Stimulated activated CD8-positive, alpha-beta memory T cell treated with anti-CD3 and anti-CD28 coated beads, Interleukin-15, amount 100 ng/mL, for 24 hours (primary cell): ENCODE results near the gene RBMS1.

Source experiments
- DNase-seq: peaks from one replicate; pipeline ENCODE4 v3.0.0-alpha.2; 2020; ENCODE audit warnings: low read depth

Gene RBMS1

DNA sequence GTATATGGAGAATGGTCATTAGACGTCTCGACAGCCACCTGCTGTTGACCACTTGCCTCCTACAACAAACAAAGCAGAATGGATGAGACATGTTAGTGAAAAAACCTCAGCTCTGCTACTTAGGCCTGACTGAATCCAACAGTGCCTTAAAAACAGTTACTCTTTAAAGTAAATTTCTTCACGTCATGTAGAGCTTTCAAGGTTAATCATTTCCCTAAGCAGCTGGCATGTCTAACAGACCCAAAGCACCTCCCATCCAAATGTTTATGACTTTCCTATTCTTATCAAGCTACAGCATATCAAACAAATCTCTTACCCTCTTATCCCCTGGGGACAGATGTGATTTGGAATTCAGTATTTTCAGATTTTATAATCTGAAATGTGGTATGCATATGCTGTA, 218.0 kb downstream of the RBMS1 start:
- DNase-seq, result no peak

DNA sequence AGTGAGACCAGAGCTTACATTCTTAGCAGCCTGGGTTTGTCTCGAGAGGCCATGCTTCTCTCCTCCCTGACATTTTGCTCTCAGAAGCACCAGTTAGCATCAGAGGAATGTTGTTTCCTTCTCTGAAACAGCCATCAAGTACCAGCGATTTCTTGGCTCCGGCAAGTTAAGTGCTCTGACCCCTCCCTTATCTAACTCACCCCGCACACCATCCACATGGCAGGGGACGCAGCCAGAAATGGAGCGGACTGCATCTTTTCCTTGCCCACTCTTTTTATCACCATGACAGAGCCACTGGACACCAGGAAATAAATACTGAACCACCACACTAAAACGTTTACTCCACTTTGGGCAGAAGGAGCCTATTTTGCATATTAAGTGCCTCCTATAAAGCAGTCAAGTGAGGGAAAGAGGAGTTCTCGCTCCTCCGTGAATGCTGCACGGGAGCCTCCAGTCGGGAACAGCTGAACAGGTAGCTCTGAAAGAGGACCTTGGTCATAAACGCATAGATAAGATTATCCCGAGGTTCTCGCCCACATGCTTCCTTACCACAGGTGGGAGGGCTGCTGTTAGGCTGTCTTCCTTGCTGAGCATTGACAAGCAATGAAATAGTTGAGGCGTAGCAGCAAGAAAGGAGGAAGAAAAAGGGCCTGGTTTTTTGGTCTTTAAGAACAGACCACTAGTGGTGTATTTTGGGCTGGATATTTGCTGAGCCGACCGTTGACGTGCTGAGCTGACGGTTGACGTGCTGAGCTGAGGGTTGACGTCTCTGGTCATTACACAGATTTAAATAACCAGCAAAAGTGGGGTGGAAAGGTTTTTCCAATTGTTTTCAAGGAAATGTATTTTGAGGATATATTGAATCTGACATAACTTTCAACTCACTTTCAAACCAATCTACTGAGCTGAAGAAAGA, 222.2 kb downstream of the RBMS1 start:
- no peak for DNase-seq

DNA sequence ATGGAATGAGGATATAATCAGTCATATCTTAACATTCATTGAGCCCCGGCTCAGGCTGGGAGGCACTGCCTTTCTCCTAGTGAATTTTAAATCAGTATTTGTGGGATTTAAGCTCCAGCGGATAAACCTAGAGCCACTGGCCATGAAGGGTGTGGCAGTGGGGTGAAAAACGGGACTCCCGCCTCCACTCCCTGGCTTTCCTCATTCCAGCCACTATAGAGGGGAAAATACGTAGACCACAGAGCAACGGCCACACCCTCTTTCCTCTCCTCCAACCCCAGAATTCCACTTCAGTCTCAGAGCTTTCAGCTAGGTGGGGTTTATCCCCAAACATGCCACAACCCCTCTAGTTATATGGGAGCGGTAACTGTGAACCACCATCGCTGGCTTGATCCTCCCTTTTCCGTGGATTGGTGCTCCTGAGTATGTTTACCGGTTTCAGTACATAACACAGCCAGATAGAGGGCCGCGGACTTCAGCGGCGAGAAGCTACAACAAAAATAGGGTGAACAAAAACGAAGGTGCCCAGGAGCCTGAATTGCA, 223.0 kb downstream of the RBMS1 start:
- DNase-seq, result no peak

DNA sequence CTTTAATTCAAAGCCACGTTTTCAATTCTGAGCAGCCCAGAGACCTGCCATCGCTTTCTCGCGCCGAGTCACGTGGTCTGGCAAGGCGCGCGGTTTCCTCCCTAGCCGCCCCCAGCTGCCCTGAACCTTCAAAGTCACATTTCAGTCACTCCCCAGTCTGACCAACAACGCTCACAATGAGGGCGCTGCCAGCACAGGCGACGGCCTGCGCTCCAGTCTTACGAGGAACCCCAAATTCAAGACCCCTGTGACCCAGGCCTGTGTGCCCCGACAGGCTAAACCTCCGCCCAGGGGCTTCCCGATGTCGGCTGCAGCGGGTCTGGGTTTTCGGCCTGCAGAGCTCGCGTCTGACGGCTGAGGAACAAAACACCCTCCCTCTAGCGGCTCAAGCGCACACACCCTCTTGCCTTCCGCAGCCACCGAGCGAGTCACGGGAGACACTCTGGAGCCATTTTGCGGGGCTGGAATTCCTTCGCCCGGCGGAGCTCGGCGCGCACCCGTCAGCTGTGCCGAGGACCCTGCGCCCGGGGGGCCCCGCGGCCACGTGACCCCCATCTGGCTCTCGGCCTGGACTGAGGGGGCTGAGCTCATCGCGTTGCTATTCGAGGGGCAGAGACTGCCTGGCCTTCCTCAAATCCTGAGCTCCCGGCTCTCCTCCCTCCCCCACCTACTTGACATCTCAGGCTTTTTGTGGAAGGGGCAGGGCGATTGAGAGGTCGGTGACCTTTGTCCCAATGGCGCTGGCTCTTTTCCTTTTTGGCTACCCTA, 223.6 kb downstream of the RBMS1 start:
- DNase-seq, result peak; percentile 21

DNA sequence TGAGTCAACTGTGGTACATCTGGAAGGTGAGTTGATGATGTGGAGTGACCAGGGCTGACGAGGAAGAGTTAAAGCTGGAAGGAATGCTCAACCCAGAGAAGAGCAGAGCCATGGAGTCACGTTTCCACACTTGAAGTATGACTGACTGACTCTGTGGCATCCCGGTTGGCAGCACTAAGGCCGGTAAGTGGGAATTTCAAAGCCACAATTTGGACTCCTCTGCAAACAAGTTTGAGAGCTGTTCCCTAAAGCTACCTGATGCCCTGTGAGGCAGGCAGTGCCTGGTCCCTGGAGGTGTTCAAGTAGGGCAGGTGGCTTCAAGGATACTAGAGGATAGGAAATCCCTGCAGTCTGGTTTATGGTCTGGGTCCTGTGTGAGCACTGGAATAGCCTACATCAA, 224.2 kb downstream of the RBMS1 start:
- no peak for DNase-seq

DNA sequence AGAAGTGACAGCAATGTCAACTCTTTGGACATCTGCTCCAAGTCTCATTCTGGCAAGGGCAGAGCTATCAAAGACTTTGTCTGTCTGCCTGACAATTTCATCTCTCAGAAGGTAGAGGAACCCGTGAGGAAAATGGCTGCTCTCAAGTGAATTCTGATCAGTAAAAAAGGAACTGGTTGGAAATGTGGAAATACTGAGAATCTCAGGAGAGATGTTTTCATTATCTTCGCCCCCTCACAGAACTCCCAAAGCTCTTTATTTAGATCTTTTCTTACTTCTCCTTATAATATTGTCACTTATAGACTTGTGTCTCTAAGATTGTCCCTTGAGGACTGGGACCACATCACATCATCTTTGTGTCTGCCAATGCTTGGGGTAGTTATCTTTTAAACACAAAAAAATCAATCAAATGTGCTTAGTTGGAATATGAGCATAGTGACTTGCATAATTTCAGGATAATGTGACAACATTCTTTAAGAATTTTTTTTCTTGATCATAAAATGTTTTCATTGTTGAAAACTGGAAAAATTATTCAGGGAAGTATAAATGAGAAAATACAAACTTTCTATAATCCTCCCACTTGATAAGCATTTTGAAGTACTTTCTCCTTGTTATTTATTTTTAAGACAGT, 225.3 kb downstream of the RBMS1 start:
- no peak for DNase-seq

DNA sequence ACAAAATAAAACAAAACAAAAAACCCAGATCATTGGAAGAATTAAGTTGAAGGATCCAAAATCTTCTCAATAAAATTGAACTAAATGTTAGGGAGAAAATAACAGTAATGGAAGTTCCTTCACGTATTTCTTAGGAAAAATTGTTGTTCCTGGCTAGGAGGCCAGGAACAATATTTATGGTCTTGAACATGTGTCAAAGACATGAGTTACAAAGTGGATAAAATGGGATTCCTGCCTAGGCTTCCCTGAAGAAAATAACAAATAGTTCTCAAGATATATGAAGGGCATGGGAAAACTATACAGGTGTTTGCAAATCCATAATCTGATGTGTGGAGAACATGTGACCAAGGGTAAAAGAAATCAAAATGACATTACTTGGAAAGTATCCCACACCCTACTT, 225.9 kb downstream of the RBMS1 start:
- DNase-seq, result no peak

DNA sequence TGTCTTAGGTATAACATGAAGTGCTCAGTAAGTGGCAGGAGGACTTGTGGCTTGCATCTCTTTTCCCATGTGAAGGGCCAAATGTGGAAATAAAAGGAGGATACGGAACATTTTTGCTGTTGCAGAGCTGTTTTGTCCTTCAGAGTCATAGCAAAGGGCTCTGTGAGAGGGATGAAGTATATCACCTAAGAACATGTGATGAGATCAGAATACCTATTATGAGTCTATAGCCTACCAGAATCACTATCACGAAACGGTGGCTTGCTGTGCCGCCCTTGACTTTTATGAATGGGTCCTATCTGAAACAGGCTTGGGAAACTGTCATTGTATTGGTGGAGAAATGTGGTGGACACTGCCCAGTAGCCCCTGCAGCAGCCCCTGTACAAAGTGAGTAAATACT, 226.6 kb downstream of the RBMS1 start:
- DNase-seq, result no peak

DNA sequence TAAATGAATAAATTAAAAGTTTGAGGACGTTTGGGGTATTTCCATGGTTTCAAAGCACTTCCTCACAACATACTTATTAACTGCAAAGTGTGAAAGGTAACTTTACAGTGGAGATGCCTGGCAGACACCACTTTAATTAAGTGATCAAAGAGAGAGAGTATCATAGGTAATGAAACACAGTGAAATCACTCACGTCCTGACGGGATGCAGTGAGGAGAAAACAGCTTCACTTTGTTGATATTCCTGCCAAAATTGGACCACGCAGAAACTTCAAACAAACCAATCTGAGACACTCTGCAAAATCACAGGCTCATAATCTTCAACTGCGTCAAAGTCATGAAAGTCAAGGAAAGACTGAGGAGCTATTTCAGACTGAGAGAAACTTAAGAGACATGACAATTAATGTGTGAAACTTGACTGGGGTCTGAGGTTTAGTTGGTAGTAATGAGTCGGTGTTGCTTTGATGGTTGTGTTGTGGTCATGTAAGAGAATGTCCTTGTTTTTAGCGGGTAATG, 227.5 kb downstream of the RBMS1 start:
- DNase-seq, result no peak

DNA sequence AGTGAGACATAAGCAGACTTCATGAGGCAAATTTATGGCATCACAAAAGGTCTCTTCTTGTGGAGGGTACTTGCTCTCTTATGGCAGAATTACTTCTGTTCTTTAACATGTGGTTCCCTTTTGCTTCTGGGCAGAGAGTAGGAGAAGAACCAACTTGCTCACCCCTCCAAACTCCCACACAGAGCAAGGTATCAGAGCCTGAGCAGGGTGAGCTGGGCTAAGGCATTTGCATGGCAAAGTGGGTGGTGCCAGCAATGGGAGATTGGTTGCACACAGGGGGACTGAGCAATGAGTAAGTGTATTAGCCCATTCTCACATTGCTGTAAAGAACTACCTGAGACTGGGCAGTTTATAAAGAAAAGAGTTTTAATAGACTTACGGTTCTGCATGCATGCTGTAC, 229.3 kb downstream of the RBMS1 start:
- DNase-seq, result no peak

DNA sequence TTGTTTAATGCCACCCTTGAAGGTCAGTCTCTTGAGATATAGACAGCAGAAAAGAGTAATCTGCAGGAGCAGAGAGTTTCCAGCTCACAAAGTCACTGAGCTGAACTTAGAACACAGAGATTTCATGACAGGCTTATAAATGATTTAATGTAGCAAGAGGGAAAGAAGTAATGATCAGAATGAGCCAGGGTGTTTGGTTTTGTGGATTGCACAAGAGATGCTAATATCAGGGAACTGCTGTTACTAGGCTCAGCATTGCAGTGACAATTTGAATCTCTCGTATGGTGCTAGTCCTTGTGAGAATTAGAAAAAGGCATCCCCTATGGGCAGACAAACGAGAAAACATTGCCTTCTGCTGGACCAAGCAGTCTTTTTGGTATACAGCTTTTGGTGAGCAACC, 231.9 kb downstream of the RBMS1 start:
- DNase-seq, result no peak

DNA sequence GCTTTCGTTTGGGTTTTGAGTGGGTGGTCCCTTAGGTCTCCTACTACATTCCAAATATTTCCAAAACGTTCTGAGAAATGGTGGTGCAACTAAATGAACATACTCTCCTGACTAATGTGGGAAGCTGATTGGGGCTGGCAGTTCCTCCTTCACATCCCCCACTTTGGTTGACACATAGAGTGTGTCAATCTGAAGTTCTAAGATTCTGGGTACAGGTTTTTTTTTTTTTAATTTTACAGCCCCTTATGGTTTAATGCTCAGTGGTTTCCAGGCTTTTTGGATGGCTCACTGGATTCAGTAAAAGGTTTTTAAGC, 235.2 kb downstream of the RBMS1 start:
- DNase-seq, result no peak

DNA sequence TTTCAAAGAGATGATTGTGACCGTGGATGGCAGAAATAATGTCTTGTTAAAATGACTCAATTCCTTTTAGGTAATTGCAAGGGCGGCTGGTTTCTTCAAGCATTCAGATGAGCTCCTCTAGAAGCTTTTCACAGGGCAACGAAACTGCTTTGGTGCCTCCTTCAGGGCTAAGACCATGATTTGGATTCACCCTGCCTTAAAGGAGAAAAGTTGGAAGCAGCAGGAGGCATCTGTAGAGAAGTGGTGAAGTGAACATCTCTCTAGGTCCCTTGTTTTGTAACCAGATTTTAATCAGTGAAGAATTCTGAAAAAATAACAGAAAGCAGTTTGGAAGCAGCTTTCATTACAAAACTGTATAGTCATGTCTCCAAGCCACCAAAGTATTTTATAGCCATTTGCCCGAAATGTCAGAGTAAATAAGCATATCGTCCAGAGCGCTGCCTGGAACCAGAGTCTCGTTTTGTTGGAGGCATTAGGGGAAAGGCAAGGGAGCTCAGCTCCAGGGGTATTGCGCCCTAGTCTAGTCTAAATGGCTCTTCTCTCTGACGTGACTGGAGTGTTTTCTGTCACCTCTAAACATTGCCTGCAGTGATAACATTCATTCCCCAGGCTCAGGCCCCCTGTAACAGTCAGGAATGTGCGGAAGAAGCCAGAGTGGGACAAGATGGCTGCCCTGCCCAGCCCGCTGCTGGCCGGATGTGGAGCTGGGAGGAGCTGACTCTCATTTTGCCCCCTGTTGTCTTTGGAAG, 235.7 kb downstream of the RBMS1 start:
- no peak for DNase-seq

DNA sequence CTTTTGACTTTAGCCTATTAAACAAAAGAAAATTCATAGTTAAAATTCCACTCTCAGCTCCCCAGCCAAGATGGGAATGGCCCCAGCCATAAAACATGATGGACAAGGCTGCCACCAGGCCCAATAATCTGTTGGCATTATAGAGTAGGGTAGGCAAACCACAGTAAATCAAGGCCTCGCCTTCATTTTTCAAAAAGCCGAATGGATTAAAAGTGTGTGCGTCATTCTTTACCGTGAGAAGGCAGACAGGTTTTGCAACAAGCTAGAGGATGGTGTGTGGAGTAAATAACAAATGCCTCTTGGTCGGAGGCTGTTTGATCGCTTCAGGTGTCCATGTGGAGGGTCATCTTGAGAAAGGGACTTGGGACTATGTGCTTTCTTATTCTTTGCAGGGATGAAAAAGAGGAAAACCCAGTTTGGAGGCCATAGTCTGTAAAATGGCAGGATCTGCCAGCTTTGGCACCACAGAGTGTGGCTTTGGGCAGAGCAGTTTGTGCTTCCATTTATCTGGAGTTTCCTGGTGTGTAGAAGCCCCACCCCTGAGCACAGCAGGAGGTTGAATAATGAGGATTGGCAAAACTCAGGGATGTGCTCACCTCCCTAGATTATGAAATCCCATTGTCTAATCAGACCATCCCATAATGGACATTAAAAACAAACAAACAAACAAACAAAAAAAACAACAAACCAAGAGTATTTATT, 236.4 kb downstream of the RBMS1 start:
- no peak for DNase-seq

DNA sequence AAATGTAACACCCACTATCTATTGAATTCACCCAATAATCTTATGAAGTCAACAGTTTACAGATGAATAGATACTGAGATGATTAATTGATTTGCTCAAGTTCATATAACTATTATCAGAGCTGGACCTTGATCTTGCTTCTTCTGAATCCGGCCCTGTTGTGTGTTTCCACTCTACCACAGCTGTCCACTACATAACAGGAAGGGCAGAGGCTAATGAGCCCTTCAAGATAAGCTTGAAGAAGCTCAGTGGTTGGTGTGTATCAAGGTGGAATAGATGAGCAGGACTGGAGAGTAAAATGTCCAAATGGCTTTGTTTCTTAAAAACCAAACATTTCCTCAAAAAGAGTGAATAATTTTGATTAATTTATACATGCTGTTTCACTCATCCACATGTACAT, 237.1 kb downstream of the RBMS1 start:
- DNase-seq, result no peak

DNA sequence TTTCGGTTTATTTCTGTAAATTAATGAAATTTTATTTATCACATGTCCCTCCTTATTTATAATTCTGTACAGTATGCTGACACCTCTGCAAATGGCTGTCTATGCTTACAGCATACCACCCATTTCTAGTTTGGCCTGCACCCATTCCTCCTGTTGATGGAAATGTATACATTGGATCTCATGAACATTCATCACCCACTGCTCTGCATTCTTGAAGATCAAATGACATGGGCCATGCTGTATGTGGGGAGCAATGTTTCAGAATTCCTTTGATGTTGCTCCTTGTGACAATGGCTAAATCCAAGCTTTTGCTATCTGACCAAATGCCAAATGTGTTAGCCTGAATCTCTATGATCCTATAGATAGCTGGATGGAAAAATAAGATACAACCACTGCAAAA, 238.2 kb downstream of the RBMS1 start:
- DNase-seq, result no peak

DNA sequence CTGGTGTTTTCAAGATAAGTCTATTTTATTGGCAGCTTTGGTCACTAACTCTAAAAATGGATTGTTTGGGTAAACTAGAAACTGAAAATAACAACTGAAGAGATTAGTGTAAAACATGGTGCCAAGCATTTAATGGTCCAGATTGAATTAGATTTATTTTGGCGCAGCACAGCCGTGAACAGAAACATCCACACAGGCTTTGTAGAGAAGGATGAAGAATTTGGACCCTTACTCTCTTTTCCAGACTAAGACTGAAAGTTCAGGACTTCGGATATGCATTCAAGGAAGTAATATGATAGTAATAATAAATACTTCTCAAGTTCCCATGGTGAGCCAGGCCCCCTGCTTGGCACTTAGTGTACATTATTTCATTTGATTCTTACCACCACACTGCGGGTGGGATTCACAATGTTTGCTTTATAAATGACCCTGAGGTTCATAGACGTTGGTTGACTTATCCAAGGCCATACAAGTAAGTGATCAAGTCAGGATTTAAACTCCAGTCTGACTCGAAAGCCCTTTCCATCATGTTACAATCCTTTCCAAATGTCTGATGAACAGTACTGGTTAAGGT, 239.3 kb downstream of the RBMS1 start:
- no peak for DNase-seq

DNA sequence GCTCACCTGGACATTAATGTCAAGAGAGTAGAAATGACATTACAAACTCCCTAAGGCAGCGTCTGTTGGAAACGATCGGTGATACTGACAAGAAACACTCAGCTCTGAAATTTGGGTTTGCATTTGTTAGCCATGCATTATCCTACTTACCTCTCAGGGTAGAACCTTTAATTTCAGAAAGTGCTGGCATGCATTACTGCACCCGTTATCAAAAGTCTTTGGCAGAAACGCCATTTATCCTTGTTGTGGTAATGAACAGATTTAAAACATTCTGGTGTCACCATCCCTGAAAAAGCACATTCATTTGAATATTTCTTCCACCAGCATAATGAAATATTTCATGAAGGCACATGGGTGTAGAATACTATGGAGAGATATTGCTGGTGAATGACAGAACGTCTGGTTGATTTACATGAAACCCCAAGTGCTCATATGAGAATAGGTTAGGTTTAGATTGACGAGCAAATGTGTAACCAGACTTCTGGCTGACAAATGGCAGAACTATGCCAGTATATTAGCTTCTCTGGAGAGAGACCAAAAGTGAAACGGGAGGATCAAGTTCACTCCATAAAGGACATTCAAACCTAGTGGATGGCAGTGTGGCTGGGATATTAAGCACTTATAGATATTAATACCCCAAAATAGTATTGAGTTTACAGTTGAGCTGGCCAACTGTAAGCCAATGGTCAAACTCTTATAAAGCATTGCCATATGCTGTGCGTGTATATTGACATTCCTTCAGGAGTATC, 240.0 kb downstream of the RBMS1 start:
- no peak for DNase-seq

DNA sequence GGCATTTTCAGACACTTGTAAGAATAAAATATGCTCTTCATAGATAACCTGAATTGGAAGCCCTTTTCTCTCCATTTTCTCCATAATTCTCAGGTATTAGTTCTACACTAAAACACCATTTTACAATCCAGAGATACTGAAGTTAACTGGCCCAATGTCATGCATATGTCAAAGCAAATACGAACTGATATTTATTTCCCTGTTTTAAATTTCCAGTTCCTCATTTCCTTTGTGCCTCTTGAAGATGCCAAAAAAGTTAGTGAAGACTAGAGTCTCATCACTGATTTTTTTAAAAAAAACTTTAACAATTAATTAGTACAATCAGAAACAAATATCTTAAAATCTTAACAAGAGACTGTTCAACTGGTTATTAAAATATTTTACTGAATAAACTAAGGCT, 240.7 kb downstream of the RBMS1 start:
- no peak for DNase-seq

DNA sequence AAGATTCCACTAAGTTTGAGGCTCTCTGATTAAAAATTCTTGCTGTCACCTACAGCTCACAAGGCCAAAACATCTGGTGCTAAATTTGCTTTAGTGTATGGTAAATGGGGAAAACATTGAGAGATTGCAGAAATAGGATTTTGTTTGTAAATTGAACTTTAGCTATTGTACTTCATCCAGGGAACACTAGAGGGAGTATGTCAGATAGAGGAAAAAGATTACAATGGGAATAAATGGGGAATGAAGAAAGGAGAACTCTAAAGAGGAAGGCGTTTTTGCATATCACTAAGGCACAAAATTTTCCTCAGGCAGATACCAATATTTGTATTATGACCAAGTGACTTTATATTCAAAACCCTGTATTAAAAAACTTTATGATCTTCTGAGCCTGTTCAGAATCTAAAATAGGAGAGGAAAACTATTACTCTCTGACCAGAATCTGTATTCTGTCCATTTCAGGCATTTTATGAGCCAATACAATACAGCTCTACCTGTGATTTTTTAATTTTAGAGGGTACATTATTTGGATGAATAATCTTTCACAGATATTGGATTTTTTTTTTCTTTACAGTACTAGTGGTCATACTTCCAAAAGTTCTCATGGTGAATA, 241.2 kb downstream of the RBMS1 start:
- no peak for DNase-seq
